GM18526 (cell line): ENCODE measurements around the gene PCBD2.

Experiments
- POLR2A ChIP-seq: IDR thresholded peaks from 3 replicates; pipeline ENCODE4 v1.6.1; 2011; ENCODE audit not compliant: insufficient read length; ENCODE audit errors: extremely low read depth

PCBD2 gene

GRCh38 chr5:134968055-134968454, 63.1 kb downstream of the PCBD2 start:
- TF ChIP-seq POLR2A, result no peak

GRCh38 chr5:134969166-134969565, 64.2 kb downstream of the PCBD2 start:
- TF ChIP-seq POLR2A, result no peak

GRCh38 chr5:134975078-134975715, 70.3 kb downstream of the PCBD2 start:
- no peak for TF ChIP-seq POLR2A

- no peak for TF ChIP-seq POLR2A
These were observed 70.9 kb downstream of the PCBD2 start for GRCh38 chr5:134975843-134976242.

GRCh38 chr5:134976841-134977240, 71.9 kb downstream of the PCBD2 start:
- TF ChIP-seq POLR2A, result no peak

GRCh38 chr5:134979416-134979815, 74.5 kb downstream of the PCBD2 start:
- no peak for TF ChIP-seq POLR2A

- TF ChIP-seq POLR2A, result no peak
These were observed 77.3 kb downstream of the PCBD2 start for GRCh38 chr5:134982230-134982629.

- TF ChIP-seq POLR2A, result no peak
These were observed 84.4 kb downstream of the PCBD2 start for GRCh38 chr5:134989266-134989830.

- no peak for TF ChIP-seq POLR2A
These were observed 87.2 kb downstream of the PCBD2 start for GRCh38 chr5:134992148-134992547.

- no peak for TF ChIP-seq POLR2A
These were observed 88.2 kb downstream of the PCBD2 start for GRCh38 chr5:134993161-134993560.

- no peak for TF ChIP-seq POLR2A
These were observed 89.7 kb downstream of the PCBD2 start for GRCh38 chr5:134994560-134995156.

- TF ChIP-seq POLR2A, result no peak
These were observed 91.0 kb downstream of the PCBD2 start for GRCh38 chr5:134995850-134996402.

GRCh38 chr5:134997015-134997414, 92.1 kb downstream of the PCBD2 start:
- no peak for TF ChIP-seq POLR2A

GRCh38 chr5:135004376-135004775, 99.4 kb downstream of the PCBD2 start:
- TF ChIP-seq POLR2A, result no peak

- TF ChIP-seq POLR2A, result no peak
These were observed 100.1 kb downstream of the PCBD2 start for GRCh38 chr5:135005076-135005475.

GRCh38 chr5:135007305-135007704, 102.4 kb downstream of the PCBD2 start:
- no peak for TF ChIP-seq POLR2A
